ENCODE results near the gene TVP23C. TPM values are rescaled to one million over a fixed set of nuclear protein-coding genes. Genes with fewer than 3 reads are reported as not detected.

The TVP23C gene
- total RNA-seq, 8 experiments from 2014 or later, result 10.4 to 60.5 (median 23.0) TPM

GRCh38 chr17:15483431-15483830, 79.9 kb downstream of the TVP23C start:
- in situ Hi-C loops (cut with MboI; ENCODE audit: low pct_unique_long_range_greater_than_20kb in 2 of 9, low sequenced_read_pairs in 9 of 9, unreplicated experiment in 9 of 9), result no loop called here
- ATAC-seq (replicated peaks in 6 of 8), result no peak
- no peak overlapping the region for H3K27ac ChIP-seq
- no peaks in the 10 kb centered on the region for H3K4me1 ChIP-seq (replicated peaks in 1 of 2)
- WGBS, 10 experiments, result 20 to 100% (median 45%) methylated on average over 1 to 2 of the region's 4 CpGs; no CpG with 5 or more reads in 4 of the 10 experiments
- H3K4me3 ChIP-seq, result no peak overlapping the region

- Histone ChIP-seq H3K4me1 (replicated peaks in 1 of 2) (no peaks in the 10 kb centered on the region), H3K4me3 (no peak overlapping the region), H3K27ac (no peak overlapping the region)
- 0 to 100% (median 57%) methylated on average over 1 to 4 of the region's 6 CpGs; no CpG with 5 or more reads in 1 of the 10 experiments for WGBS, 10 experiments
- in situ Hi-C loops (cut with MboI; ENCODE audit: low pct_unique_long_range_greater_than_20kb in 2 of 9, low sequenced_read_pairs in 9 of 9, unreplicated experiment in 9 of 9), result no loop called here
- no peak for ATAC-seq (replicated peaks in 6 of 8)
These were observed 80.8 kb downstream of the TVP23C start for GRCh38 chr17:15482476-15482875.

GRCh38 chr17:15481481-15481880, 81.8 kb downstream of the TVP23C start:
- in situ Hi-C loops (cut with MboI; ENCODE audit: low pct_unique_long_range_greater_than_20kb in 2 of 9, low sequenced_read_pairs in 9 of 9, unreplicated experiment in 9 of 9), result no loop called here
- no peak overlapping the region for H3K27ac ChIP-seq
- peak in 3 of 8 experiments; percentile 45 to 81 (median 73) for ATAC-seq (replicated peaks in 6 of 8)
- H3K4me3 ChIP-seq, result no peak overlapping the region
- H3K4me1 ChIP-seq (replicated peaks in 1 of 2), result no peaks in the 10 kb centered on the region
- 0 to 100% (median 51%) methylated on average over 1 to 5 of the region's 6 CpGs; no CpG with 5 or more reads in 2 of the 10 experiments for WGBS, 10 experiments

- in situ Hi-C loops (cut with MboI; ENCODE audit: low pct_unique_long_range_greater_than_20kb in 2 of 9, low sequenced_read_pairs in 9 of 9, unreplicated experiment in 9 of 9), result no loop called here
- WGBS, 10 experiments, result 10 to 100% (median 72%) methylated on average over 2 to 6 of the region's 6 CpGs
These were observed 83.1 kb downstream of the TVP23C start for GRCh38 chr17:15480204-15480603.

GRCh38 chr17:15479703-15480102, 83.6 kb downstream of the TVP23C start:
- Histone ChIP-seq H3K27ac (no peak overlapping the region), H3K4me3 (no peak overlapping the region), H3K4me1 (replicated peaks in 1 of 2) (no peaks in the 10 kb centered on the region)
- in situ Hi-C loops (cut with MboI; ENCODE audit: low pct_unique_long_range_greater_than_20kb in 2 of 9, low sequenced_read_pairs in 9 of 9, unreplicated experiment in 9 of 9), result no loop called here
- ATAC-seq (replicated peaks in 6 of 8), result peak in 3 of 8 experiments; percentile 5 to 74 (median 22)

More at GRCh38 chr17:15480204-15480603, 83.1 kb downstream of the TVP23C start:
- Histone ChIP-seq H3K27ac (no peak overlapping the region), H3K4me3 (no peak overlapping the region), H3K4me1 (replicated peaks in 1 of 2) (no peaks in the 10 kb centered on the region)
- peak in 3 of 8 experiments; percentile 53 to 75 (median 71) for ATAC-seq (replicated peaks in 6 of 8)

GRCh38 chr17:15478845-15479244, 84.4 kb downstream of the TVP23C start:
- in situ Hi-C loops (cut with MboI; ENCODE audit: low pct_unique_long_range_greater_than_20kb in 2 of 9, low sequenced_read_pairs in 9 of 9, unreplicated experiment in 9 of 9), result no loop called here
- no peak overlapping the region for H3K4me3 ChIP-seq
- H3K27ac ChIP-seq, result no peak overlapping the region
- no peak for ATAC-seq (replicated peaks in 6 of 8)
- 14 to 100% (median 96%) methylated on average over 1 to 5 of the region's 5 CpGs; no CpG with 5 or more reads in 1 of the 10 experiments for WGBS, 10 experiments
- no peaks in the 10 kb centered on the region for H3K4me1 ChIP-seq (replicated peaks in 1 of 2)

- no peak overlapping the region for H3K4me3 ChIP-seq
- H3K27ac ChIP-seq, result no peak overlapping the region
- H3K4me1 ChIP-seq (replicated peaks in 1 of 2), result no peaks in the 10 kb centered on the region
- in situ Hi-C loops (cut with MboI; ENCODE audit: low pct_unique_long_range_greater_than_20kb in 2 of 9, low sequenced_read_pairs in 9 of 9, unreplicated experiment in 9 of 9), result no loop called here
- WGBS, 10 experiments, result 16 to 100% (median 83%) methylated on average over 1 to 7 of the region's 8 CpGs; no CpG with 5 or more reads in 1 of the 10 experiments
- peak in 2 of 8 experiments; percentile 14 to 52 for ATAC-seq (replicated peaks in 6 of 8)
These were observed 87.5 kb downstream of the TVP23C start for GRCh38 chr17:15475631-15476354.

- H3K4me1 ChIP-seq (replicated peaks in 1 of 2), result no peaks in the 10 kb centered on the region
- 80 to 100% (median 93%) methylated on average over 1 to 3 of the region's 3 CpGs; no CpG with 5 or more reads in 3 of the 10 experiments for WGBS, 10 experiments
- peak in 1 of 8 experiments; percentile 8 for ATAC-seq (replicated peaks in 6 of 8)
- no peak overlapping the region for H3K4me3 ChIP-seq
- in situ Hi-C loops (cut with MboI; ENCODE audit: low pct_unique_long_range_greater_than_20kb in 2 of 9, low sequenced_read_pairs in 9 of 9, unreplicated experiment in 9 of 9), result loop anchor here in 1 of 9 experiments (25.0 kb wide), 1 partner anchor 111 kb away; no protein-coding TSS in a partner anchor
- H3K27ac ChIP-seq, result no peak overlapping the region
These were observed 90.4 kb downstream of the TVP23C start for GRCh38 chr17:15472891-15473290.

GRCh38 chr17:15470536-15470935, 92.7 kb downstream of the TVP23C start:
- in situ Hi-C loops (cut with MboI; ENCODE audit: low pct_unique_long_range_greater_than_20kb in 2 of 9, low sequenced_read_pairs in 9 of 9, unreplicated experiment in 9 of 9), result loop anchor here in 1 of 9 experiments (25.0 kb wide), 1 partner anchor 108 kb away; no protein-coding TSS in a partner anchor
- Histone ChIP-seq H3K27ac (no peak overlapping the region), H3K4me3 (no peak overlapping the region), H3K4me1 (replicated peaks in 1 of 2) (no peaks in the 10 kb centered on the region)
- 0 to 100% (median 64%) methylated on average over 1 to 7 of the region's 7 CpGs; no CpG with 5 or more reads in 1 of the 10 experiments for WGBS, 10 experiments
- no peak for ATAC-seq (replicated peaks in 6 of 8)

- Histone ChIP-seq H3K4me3 (no peak overlapping the region), H3K4me1 (replicated peaks in 1 of 2) (no peaks in the 10 kb centered on the region), H3K27ac (no peak overlapping the region)
- in situ Hi-C loops (cut with MboI; ENCODE audit: low pct_unique_long_range_greater_than_20kb in 2 of 9, low sequenced_read_pairs in 9 of 9, unreplicated experiment in 9 of 9), result loop anchor here in 1 of 9 experiments (25.0 kb wide), 1 partner anchor 107 kb away; no protein-coding TSS in a partner anchor
- WGBS, 10 experiments, result 71 to 100% (median 95%) methylated on average over 1 to 7 of the region's 7 CpGs; no CpG with 5 or more reads in 6 of the 10 experiments
- ATAC-seq (replicated peaks in 6 of 8), result no peak
These were observed 94.0 kb downstream of the TVP23C start for GRCh38 chr17:15469260-15469659.

GRCh38 chr17:15468126-15468525, 95.2 kb downstream of the TVP23C start:
- no peak overlapping the region for H3K27ac ChIP-seq
- in situ Hi-C loops (cut with MboI; ENCODE audit: low pct_unique_long_range_greater_than_20kb in 2 of 9, low sequenced_read_pairs in 9 of 9, unreplicated experiment in 9 of 9), result loop anchor here in 1 of 9 experiments (25.0 kb wide), 1 partner anchor 106 kb away; no protein-coding TSS in a partner anchor

GRCh38 chr17:15467592-15467991, 95.7 kb downstream of the TVP23C start, which contains the start of gene CDRT4:
CDRT4 (minus strand) TSS chr17:15467621; CDS start chr17:15440238, 27,383 bp downstream.
- no peak within 1 kb of the TSS for H3K4me3 ChIP-seq
- ATAC-seq (replicated peaks in 6 of 8), result no peak
- WGBS, 10 experiments, result 92 to 100% (median 100%) methylated on average over 1 to 3 of the region's 3 CpGs; no CpG with 5 or more reads in 7 of the 10 experiments
- no peaks in the 10 kb centered on the region for H3K4me1 ChIP-seq (replicated peaks in 1 of 2)
- H3K27ac ChIP-seq, result no peak within 1 kb of the TSS
- in situ Hi-C loops (cut with MboI; ENCODE audit: low pct_unique_long_range_greater_than_20kb in 2 of 9, low sequenced_read_pairs in 9 of 9, unreplicated experiment in 9 of 9), result loop anchor here in 1 of 9 experiments (25.0 kb wide), 1 partner anchor 105 kb away; no protein-coding TSS in a partner anchor

More at GRCh38 chr17:15468126-15468525, 95.2 kb downstream of the TVP23C start:
- WGBS, 10 experiments, result 8 to 70% (median 42%) methylated on average over 1 to 4 of the region's 4 CpGs; no CpG with 5 or more reads in 4 of the 10 experiments
- H3K4me3 ChIP-seq, result no peak overlapping the region
- ATAC-seq (replicated peaks in 6 of 8), result no peak
- no peaks in the 10 kb centered on the region for H3K4me1 ChIP-seq (replicated peaks in 1 of 2)

- no peak overlapping the region for H3K27ac ChIP-seq
- no peaks in the 10 kb centered on the region for H3K4me1 ChIP-seq (replicated peaks in 1 of 2)
- in situ Hi-C loops (cut with MboI; ENCODE audit: low pct_unique_long_range_greater_than_20kb in 2 of 9, low sequenced_read_pairs in 9 of 9, unreplicated experiment in 9 of 9), result loop anchor here in 1 of 9 experiments (25.0 kb wide), 1 partner anchor 104 kb away; no protein-coding TSS in a partner anchor
- ATAC-seq (replicated peaks in 6 of 8), result peak in 1 of 8 experiments; percentile 12
- 44 to 100% (median 88%) methylated on average over 1 to 3 of the region's 6 CpGs; no CpG with 5 or more reads in 4 of the 10 experiments for WGBS, 10 experiments
- no peak overlapping the region for H3K4me3 ChIP-seq
These were observed 97.2 kb downstream of the TVP23C start for GRCh38 chr17:15466131-15466530.
